Measurements from ENCODE around the gene HES1.

Gene HES1

GRCh38 chr3:194170793-194171192 lies 34.8 kb downstream of the HES1 start:
- no peak for DNase-seq

- DNase-seq: no peak
Observed at GRCh38 chr3:194174406-194174805, 38.5 kb downstream of the HES1 start.

- no peak for DNase-seq
Observed at GRCh38 chr3:194174980-194175379, 39.0 kb downstream of the HES1 start.

- no peak for DNase-seq
Observed at GRCh38 chr3:194176274-194176991, 40.5 kb downstream of the HES1 start.

GRCh38 chr3:194177141-194177540 lies 41.2 kb downstream of the HES1 start:
- no peak for DNase-seq

GRCh38 chr3:194178128-194178527 lies 42.2 kb downstream of the HES1 start:
- no peak for DNase-seq

GRCh38 chr3:194178669-194179068 lies 42.7 kb downstream of the HES1 start:
- DNase-seq: no peak

GRCh38 chr3:194180570-194180969 lies 44.6 kb downstream of the HES1 start:
- DNase-seq: no peak

GRCh38 chr3:194181612-194182529 lies 45.9 kb downstream of the HES1 start:
- DNase-seq: no peak

- DNase-seq: no peak
Observed at GRCh38 chr3:194183271-194183670, 47.3 kb downstream of the HES1 start.

GRCh38 chr3:194184265-194184751 lies 48.4 kb downstream of the HES1 start:
- DNase-seq: no peak

GRCh38 chr3:194184801-194185200 lies 48.9 kb downstream of the HES1 start:
- DNase-seq: no peak

- DNase-seq: no peak
Observed at GRCh38 chr3:194185221-194185620, 49.3 kb downstream of the HES1 start.

GRCh38 chr3:194187233-194187944 lies 51.4 kb downstream of the HES1 start:
- no peak for DNase-seq
